Measurements from ENCODE around the gene CDH12.

DNA sequence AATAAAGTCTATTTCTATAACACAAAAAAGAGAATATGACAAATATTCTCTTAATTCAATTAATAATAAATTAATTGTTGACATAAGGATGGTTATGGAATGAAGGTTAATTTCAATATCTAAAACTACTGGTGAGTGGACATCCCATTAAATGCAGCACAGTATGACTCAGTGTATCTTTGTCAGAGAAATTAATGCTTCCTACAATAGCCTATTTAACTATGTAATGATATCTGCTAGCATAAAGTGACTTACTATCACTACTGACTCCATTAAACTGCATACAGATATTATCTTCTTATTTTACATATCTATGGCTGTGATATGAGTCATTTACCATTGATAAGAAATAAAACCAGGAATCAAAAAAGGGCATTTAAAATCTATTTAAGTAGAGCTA, 298.7 kb downstream of the CDH12 start:
- TF ChIP-seq POLR2A (IDR thresholded peaks at IDR 0.05): no peak
- TF ChIP-seq, protein P1, sequence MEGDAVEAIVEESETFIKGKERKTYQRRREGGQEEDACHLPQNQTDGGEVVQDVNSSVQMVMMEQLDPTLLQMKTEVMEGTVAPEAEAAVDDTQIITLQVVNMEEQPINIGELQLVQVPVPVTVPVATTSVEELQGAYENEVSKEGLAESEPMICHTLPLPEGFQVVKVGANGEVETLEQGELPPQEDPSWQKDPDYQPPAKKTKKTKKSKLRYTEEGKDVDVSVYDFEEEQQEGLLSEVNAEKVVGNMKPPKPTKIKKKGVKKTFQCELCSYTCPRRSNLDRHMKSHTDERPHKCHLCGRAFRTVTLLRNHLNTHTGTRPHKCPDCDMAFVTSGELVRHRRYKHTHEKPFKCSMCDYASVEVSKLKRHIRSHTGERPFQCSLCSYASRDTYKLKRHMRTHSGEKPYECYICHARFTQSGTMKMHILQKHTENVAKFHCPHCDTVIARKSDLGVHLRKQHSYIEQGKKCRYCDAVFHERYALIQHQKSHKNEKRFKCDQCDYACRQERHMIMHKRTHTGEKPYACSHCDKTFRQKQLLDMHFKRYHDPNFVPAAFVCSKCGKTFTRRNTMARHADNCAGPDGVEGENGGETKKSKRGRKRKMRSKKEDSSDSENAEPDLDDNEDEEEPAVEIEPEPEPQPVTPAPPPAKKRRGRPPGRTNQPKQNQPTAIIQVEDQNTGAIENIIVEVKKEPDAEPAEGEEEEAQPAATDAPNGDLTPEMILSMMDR (IDR thresholded peaks at IDR 0.05): no peak
- no peak for TF ChIP-seq POLR2AphosphoS5 (IDR thresholded peaks at IDR 0.05)
- no peak for TF ChIP-seq EP300 (IDR thresholded peaks at IDR 0.05)
